ENCODE data around the gene SNAPC5. TPM values are rescaled to one million over a fixed set of nuclear protein-coding genes. Genes with fewer than 3 reads are reported as not detected.

Gene SNAPC5
- total RNA-seq, 4 donors from 2014 or later: 17.1 to 45.6 (median 24.6) TPM

DNA sequence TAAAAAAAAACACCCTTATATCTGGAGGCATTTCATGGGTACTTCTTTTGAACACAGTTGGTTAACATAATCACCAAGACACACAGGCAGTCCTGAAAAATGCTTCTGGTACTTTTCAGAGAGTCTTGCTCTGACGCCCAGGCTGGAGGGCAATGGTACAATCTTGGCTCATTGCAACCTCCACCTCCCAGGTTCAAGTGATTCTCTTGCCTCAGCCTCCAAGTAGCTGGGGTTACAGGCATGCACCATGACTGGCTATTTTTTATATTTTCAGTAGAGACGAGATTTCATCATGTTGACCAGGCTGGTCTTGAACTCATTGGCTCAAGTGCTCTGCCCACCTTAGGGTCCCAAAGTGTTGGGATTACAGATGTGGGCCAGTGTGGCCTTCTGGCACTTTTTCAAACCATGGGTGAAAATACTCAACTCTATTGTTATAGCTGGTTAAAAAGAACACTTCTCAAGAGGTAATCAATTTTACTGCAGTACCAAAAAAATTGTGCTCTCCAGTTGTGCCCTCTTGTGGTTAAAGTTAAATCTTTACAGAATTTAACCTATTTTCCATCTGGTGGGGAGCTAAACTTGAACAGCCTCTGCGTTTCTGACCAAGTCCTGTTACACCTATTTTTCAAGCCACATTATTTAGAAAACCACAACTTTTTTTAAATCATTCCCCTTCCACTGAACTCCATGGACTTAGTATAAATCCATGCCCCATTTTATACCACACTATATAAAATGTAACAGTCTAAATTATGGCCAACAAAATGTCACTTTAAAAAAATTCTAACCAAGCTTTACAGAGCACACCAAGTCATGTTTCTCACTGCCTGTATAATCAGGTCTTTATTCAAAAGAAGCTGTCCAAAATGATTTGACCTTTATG is 1.2 kb upstream of the SNAPC5 start:
- TF ChIP-seq POLR2A (IDR thresholded peaks at IDR 0.05): no peak
- TF ChIP-seq, protein P1, sequence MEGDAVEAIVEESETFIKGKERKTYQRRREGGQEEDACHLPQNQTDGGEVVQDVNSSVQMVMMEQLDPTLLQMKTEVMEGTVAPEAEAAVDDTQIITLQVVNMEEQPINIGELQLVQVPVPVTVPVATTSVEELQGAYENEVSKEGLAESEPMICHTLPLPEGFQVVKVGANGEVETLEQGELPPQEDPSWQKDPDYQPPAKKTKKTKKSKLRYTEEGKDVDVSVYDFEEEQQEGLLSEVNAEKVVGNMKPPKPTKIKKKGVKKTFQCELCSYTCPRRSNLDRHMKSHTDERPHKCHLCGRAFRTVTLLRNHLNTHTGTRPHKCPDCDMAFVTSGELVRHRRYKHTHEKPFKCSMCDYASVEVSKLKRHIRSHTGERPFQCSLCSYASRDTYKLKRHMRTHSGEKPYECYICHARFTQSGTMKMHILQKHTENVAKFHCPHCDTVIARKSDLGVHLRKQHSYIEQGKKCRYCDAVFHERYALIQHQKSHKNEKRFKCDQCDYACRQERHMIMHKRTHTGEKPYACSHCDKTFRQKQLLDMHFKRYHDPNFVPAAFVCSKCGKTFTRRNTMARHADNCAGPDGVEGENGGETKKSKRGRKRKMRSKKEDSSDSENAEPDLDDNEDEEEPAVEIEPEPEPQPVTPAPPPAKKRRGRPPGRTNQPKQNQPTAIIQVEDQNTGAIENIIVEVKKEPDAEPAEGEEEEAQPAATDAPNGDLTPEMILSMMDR (IDR thresholded peaks at IDR 0.05): peak in 1 of 4 experiments; percentile 17
- no peaks in the 10 kb centered on the region for H3K27me3 ChIP-seq
- no peak for DNase-seq
- no peak overlapping the region for H3K4me3 ChIP-seq
- peaks cover 4 to 12% of the 10 kb centered on the region in 2 donors for H3K4me1 ChIP-seq
- H3K27ac ChIP-seq: no peak overlapping the region
- intact Hi-C loops (cut with DNase I; ENCODE audit: low total_unique reads): loop anchor here (5.0 kb wide), 1 partner anchor 111 kb away; the partner anchor contains the start of gene MAP2K1
- H3K36me3 ChIP-seq: no peaks in the 10 kb centered on the region
- no peaks in the 10 kb centered on the region for H3K9me3 ChIP-seq

DNA sequence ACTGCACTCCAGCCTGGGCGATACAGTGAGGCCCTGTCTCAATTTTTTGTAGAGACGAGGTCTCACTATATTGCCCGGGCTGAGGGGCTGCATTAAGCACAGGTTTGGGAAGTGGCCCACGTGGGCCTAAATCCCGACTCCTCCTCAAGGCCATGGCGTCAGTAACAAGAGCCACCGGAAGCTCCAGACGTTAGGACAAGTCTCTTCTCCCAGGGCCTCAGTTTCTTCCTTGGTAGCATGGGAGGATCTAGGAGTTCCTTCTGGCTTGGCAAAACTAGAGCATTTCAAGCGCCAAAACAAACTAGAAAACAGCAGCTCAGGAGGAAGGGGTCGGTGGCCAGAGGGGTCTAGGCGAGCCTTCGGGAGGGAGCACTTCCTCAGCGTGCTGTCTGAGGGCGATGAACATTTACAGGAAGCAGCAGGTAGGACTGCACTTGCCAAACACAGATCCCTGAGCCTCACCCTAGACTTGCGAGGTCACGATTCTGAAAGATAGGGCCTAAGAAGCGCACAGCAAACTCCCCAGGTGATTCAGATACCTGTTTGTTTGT is 536 bp downstream of the SNAPC5 start:
- intact Hi-C loops (cut with DNase I; ENCODE audit: low total_unique reads): loop anchor here (5.0 kb wide), 1 partner anchor 110 kb away; the partner anchor contains the start of gene MAP2K1
- no peaks in the 10 kb centered on the region for H3K36me3 ChIP-seq
- H3K9me3 ChIP-seq: no peaks in the 10 kb centered on the region
- peak overlapping the region; percentile 64 to 96 for H3K4me3 ChIP-seq
- peaks cover 0 to 5% of the 10 kb centered on the region in 2 donors for H3K4me1 ChIP-seq
- peak overlapping the region; percentile 81 to 86 for H3K27ac ChIP-seq
- no peak for TF ChIP-seq POLR2A (IDR thresholded peaks at IDR 0.05)
- TF ChIP-seq, protein P1 (IDR thresholded peaks at IDR 0.05): no peak
- peak in 1 of 2 donors; percentile 13 for DNase-seq
- H3K27me3 ChIP-seq: no peaks in the 10 kb centered on the region

DNA sequence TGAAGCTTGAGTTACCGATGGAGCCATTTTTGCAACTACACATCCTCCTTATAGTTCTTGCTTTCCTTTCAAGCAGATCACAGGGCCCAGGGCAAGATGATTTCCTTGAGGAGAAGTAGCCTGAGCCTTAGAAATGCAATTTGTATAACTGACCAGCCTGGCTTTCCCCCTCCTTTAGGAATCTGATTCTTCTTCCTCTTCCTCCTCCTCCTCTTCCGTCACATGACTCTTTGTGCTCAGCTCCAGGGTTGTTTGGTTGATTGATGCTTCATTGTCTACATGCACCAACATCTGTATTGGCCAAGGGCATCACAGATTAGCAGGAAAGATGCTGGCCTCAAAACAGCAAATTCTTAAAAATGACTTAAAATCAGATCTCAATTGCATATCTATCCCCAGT is 3.3 kb downstream of the SNAPC5 start:
- H3K36me3 ChIP-seq: no peaks in the 10 kb centered on the region
- H3K9me3 ChIP-seq: no peaks in the 10 kb centered on the region
- TF ChIP-seq, protein P1 (IDR thresholded peaks at IDR 0.05): no peak
- TF ChIP-seq POLR2A (IDR thresholded peaks at IDR 0.05): no peak
- no peaks in the 10 kb centered on the region for H3K27me3 ChIP-seq
- no peak overlapping the region for H3K27ac ChIP-seq
- H3K4me1 ChIP-seq: peaks cover 0 to 5% of the 10 kb centered on the region in 2 donors
- DNase-seq: no peak
- intact Hi-C loops (cut with DNase I; ENCODE audit: low total_unique reads): no loop called here
- no peak overlapping the region for H3K4me3 ChIP-seq

DNA sequence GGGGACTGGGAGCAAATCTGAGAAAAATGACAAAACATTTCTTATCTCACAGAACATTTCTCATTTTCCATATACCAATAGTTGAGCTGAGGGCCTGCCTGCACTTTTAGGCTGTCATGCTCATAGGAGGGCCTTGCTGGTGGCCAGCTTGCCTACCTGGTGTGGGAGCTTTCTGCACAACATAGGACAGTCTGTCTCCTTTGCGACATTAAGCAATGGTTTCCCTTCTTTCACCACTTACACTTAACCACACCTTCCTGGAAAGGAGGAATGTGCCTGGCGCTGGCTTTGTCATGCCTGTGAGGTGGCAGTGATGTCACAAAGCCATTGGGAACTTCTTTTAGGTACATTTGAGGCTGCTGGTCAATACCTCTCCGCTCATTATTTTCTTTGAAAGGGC is 5.7 kb downstream of the SNAPC5 start:
- intact Hi-C loops (cut with DNase I; ENCODE audit: low total_unique reads): no loop called here
- H3K36me3 ChIP-seq: no peaks in the 10 kb centered on the region
- H3K27ac ChIP-seq: no peak overlapping the region
- no peaks in the 10 kb centered on the region for H3K9me3 ChIP-seq
- no peak for TF ChIP-seq POLR2A (IDR thresholded peaks at IDR 0.05)
- TF ChIP-seq, protein P1 (IDR thresholded peaks at IDR 0.05): no peak
- H3K4me3 ChIP-seq: no peak overlapping the region
- DNase-seq: no peak
- peaks cover 0 to 5% of the 10 kb centered on the region in 2 donors for H3K4me1 ChIP-seq
- H3K27me3 ChIP-seq: no peaks in the 10 kb centered on the region
